WTC11 (cell line): Measurements from ENCODE around the gene ASIC3. TPM values are rescaled to one million over a fixed set of nuclear protein-coding genes. Genes with fewer than 3 reads are reported as not detected.

Experiments used
- ATAC-seq: fragments of 200-7000 bp; cut with Tn5 transposase; 2 replicates; pipeline ENCODE4 v1.10.0; 2021; ENCODE audit warnings: mild to moderate bottlenecking, moderate library complexity
- CTCF ChIA-PET: fragments of 300-600 bp; sonication (Branson Sonifier 250); formaldehyde crosslinking; loops from one replicate; lab custom pipeline; 2021; ENCODE audit warnings: antibody characterized with exemption; lab: Charles Lee
- POLR2A ChIA-PET: fragments of 350-600 bp; sonication (Branson Sonifier 250); formaldehyde crosslinking; loops from one replicate; lab custom pipeline; 2021; ENCODE audit warnings: antibody characterized with exemption; lab: Charles Lee
- DNase-seq: peaks from one replicate; pipeline ENCODE4 v3.0.0; 2021; ENCODE audit warnings: low spot score
- H3K27ac Mint-ChIP-seq: 2 replicates; pipeline ENCODE4 v1.8.0; 2021; ENCODE audit warnings: mixed read lengths
- H3K27me3 Mint-ChIP-seq: 2 replicates; pipeline ENCODE4 v1.8.0; 2021; ENCODE audit warnings: low read depth, mild to moderate bottlenecking, moderate library complexity, mixed read lengths
- H3K36me3 Mint-ChIP-seq: 2 replicates; pipeline ENCODE4 v1.8.0; 2021; ENCODE audit warnings: mixed read lengths
- H3K4me1 Mint-ChIP-seq: 2 replicates; pipeline ENCODE4 v1.8.0; 2022; ENCODE audit warnings: mixed read lengths
- H3K4me3 Mint-ChIP-seq: 2 replicates; pipeline ENCODE4 v1.8.0; 2021; ENCODE audit warnings: mild to moderate bottlenecking, moderate library complexity, mixed read lengths
- H3K9me3 Mint-ChIP-seq: 2 replicates; pipeline ENCODE4 v1.8.0; 2021; ENCODE audit warnings: mixed read lengths
- ATF1 ChIP-seq: sonication (generic); formaldehyde crosslinking; IDR thresholded peaks from 2 replicates; pipeline ENCODE4 v1.8.1; 2023; ENCODE audit warnings: mild to moderate bottlenecking, moderate library complexity, missing genetic modification reagents
- ATF6 ChIP-seq: sonication (generic); formaldehyde crosslinking; IDR thresholded peaks from 2 replicates; pipeline ENCODE4 v1.8.1; 2023; ENCODE audit warnings: mild to moderate bottlenecking, missing genetic modification reagents
- ETV6 ChIP-seq: sonication (generic); formaldehyde crosslinking; IDR thresholded peaks from 2 replicates; pipeline ENCODE4 v1.8.1; 2022; ENCODE audit warnings: mild to moderate bottlenecking, missing genetic modification reagents
- KAT7 ChIP-seq: sonication (generic); formaldehyde crosslinking; IDR thresholded peaks from 2 replicates; pipeline ENCODE4 v1.8.1; 2023; ENCODE audit warnings: missing genetic modification reagents, mild to moderate bottlenecking, borderline replicate concordance
- RORB ChIP-seq: fragments of 250-450 bp; sonication (Bioruptor Pico); IDR thresholded peaks from 2 replicates; pipeline ENCODE4 v1.9.0; 2021; ENCODE audit warnings: mild to moderate bottlenecking
- SMAD3 ChIP-seq: sonication (generic); formaldehyde crosslinking; IDR thresholded peaks from 2 replicates; pipeline ENCODE4 v1.8.0; 2022; ENCODE audit warnings: missing genetic modification reagents, mild to moderate bottlenecking, borderline replicate concordance
- SMAD4 ChIP-seq: sonication (generic); formaldehyde crosslinking; IDR thresholded peaks from 2 replicates; pipeline ENCODE4 v1.8.0; 2022; ENCODE audit warnings: mild to moderate bottlenecking, missing genetic modification reagents
- ZNF138 ChIP-seq: sonication (generic); formaldehyde crosslinking; conservative IDR thresholded peaks from 2 replicates; pipeline ENCODE4 v1.8.1; 2022; ENCODE audit warnings: mild to moderate bottlenecking, moderate library complexity, missing genetic modification reagents
- ZNF281 ChIP-seq: sonication (generic); formaldehyde crosslinking; IDR thresholded peaks from 2 replicates; pipeline ENCODE4 v1.8.0; 2023; ENCODE audit warnings: mild to moderate bottlenecking, missing genetic modification reagents
- ZNF396 ChIP-seq: fragments of 250-450 bp; sonication (Bioruptor Pico); IDR thresholded peaks from 2 replicates; pipeline ENCODE4 v1.8.0; 2021; ENCODE audit warnings: mild to moderate bottlenecking, moderate library complexity, borderline replicate concordance
- ZNF423 ChIP-seq: fragments of 250-450 bp; sonication (Bioruptor Pico); IDR thresholded peaks from 2 replicates; pipeline ENCODE4 v2.1.2; 2022; ENCODE audit warnings: mild to moderate bottlenecking, moderate library complexity
- total RNA-seq: library from RNA; stranded (reverse); gene quantifications from 3 replicates; pipeline ENCODE4 v1.2.3, GENCODE V29; 2021
- TF ChIP-seq, protein P1 (sequence below): sonication (generic); formaldehyde crosslinking; IDR thresholded peaks from 2 replicates; pipeline ENCODE4 v1.8.1; 2023; ENCODE audit warnings: mild to moderate bottlenecking, missing genetic modification reagents
- TF ChIP-seq, protein P2 (sequence below): sonication (generic); formaldehyde crosslinking; IDR thresholded peaks from 2 replicates; pipeline ENCODE4 v1.8.1; 2022; ENCODE audit warnings: missing genetic modification reagents, borderline replicate concordance
- TF ChIP-seq, protein P3 (sequence below): sonication (generic); formaldehyde crosslinking; IDR thresholded peaks from 2 replicates; pipeline ENCODE4 v1.8.0; 2022; ENCODE audit warnings: mild to moderate bottlenecking, missing genetic modification reagents

Gene ASIC3
- total RNA-seq, 1 experiment from 2014 or later: 5.5 TPM

DNA sequence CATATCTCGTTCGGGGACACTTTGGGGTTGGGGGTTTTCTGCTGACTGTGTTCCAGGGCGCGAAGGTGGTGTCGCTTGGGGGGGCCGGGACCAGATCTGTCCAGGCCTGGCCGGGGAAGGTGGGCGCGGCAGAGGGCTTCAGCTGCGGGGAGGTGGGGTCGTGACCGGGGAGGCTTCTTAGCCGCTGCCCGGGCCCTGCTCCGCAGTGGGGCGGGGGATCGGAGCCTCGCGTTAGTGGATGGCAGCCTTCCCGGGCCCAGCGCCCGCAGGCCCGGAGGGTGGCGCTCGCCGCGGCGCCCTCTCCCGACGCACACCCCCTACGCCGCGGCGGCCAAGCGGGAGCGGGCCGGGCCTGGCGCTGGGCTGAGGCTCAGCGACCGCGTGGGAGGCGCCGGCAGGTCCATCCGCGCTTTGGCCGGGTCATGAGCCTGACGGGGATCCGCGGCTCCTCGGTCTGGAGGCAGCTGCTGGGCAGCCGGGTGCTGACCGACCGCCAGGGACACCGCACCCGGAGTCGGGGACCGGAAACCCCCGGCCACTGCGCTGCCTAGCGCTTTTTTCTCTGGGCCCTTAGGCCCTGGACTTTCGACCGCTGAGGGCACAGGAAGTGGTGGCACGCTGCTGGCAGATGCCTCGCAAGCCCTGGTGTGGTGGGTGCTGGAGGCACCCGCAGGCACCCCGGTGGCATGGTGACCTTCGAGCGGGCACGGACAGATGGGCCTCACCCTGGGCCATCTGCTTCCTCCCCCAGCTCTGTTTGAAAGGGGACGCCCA lies 39.1 kb downstream of the ASIC3 start (continued):
- TF ChIP-seq, protein P1, sequence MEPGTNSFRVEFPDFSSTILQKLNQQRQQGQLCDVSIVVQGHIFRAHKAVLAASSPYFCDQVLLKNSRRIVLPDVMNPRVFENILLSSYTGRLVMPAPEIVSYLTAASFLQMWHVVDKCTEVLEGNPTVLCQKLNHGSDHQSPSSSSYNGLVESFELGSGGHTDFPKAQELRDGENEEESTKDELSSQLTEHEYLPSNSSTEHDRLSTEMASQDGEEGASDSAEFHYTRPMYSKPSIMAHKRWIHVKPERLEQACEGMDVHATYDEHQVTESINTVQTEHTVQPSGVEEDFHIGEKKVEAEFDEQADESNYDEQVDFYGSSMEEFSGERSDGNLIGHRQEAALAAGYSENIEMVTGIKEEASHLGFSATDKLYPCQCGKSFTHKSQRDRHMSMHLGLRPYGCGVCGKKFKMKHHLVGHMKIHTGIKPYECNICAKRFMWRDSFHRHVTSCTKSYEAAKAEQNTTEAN: 0 out of 2 replicates have a peak, but pooled peaks have one; percentile 18
- TF ChIP-seq SMAD3 (CRISPR knock-in tag) (no peak), ATF1 (CRISPR knock-in tag) (no peak), ZNF138 (no peak), ZNF281 (CRISPR knock-in tag) (0 out of 2 replicates have a peak, but pooled peaks have one; percentile 47), RORB (CRISPR knock-in tag) (no peak), ETV6 (CRISPR knock-in tag) (peak; percentile 12; the same call in 1 of the 2 replicates), KAT7 (CRISPR knock-in tag) (0 out of 2 replicates have a peak, but pooled peaks have one; percentile 5), SMAD4 (no peak)
- TF ChIP-seq, protein P2, sequence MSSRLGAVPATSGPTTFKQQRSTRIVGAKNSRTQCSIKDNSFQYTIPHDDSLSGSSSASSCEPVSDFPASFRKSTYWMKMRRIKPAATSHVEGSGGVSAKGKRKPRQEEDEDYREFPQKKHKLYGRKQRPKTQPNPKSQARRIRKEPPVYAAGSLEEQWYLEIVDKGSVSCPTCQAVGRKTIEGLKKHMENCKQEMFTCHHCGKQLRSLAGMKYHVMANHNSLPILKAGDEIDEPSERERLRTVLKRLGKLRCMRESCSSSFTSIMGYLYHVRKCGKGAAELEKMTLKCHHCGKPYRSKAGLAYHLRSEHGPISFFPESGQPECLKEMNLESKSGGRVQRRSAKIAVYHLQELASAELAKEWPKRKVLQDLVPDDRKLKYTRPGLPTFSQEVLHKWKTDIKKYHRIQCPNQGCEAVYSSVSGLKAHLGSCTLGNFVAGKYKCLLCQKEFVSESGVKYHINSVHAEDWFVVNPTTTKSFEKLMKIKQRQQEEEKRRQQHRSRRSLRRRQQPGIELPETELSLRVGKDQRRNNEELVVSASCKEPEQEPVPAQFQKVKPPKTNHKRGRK (CRISPR knock-in tag): no peak
- TF ChIP-seq, protein P3, sequence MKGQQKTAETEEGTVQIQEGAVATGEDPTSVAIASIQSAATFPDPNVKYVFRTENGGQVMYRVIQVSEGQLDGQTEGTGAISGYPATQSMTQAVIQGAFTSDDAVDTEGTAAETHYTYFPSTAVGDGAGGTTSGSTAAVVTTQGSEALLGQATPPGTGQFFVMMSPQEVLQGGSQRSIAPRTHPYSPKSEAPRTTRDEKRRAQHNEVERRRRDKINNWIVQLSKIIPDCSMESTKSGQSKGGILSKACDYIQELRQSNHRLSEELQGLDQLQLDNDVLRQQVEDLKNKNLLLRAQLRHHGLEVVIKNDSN (CRISPR knock-in tag): 0 out of 2 replicates have a peak, but pooled peaks have one; percentile 14

GRCh38 chr7:151088019-151088855 lies 39.9 kb downstream of the ASIC3 start:
- ATAC-seq (no peak), DNase-seq (no peak)

More at GRCh38 chr7:151088019-151088855, 39.9 kb downstream of the ASIC3 start:
- CTCF ChIA-PET: interaction anchor here (1.0 to 10.4 kb wide), 9 partner anchors 10 to 158 kb away, joined by 3 to 118 read pairs (median 5); partner anchors contain the start of gene GBX1
- Mint-ChIP-seq H3K36me3 (peaks cover 7% of the 10 kb centered on the region), H3K4me1 (peaks cover 46% of the 10 kb centered on the region), H3K4me3 (peak overlapping the region; percentile 67), H3K27ac (no peak overlapping the region), H3K27me3 (peaks cover 18% of the 10 kb centered on the region), H3K9me3 (no peaks in the 10 kb centered on the region)
- TF ChIP-seq ZNF423 (CRISPR knock-in tag) (no peak), ZNF396 (CRISPR knock-in tag) (no peak), ATF6 (CRISPR knock-in tag) (no peak)
- TF ChIP-seq, protein P3 (CRISPR knock-in tag): 0 out of 2 replicates have a peak, but pooled peaks have one; percentile 2
- POLR2A ChIA-PET: interaction anchor here (1.1 to 2.0 kb wide), 3 partner anchors 21 to 37 kb away, joined by 3 to 9 read pairs (median 5); no protein-coding TSS in a partner anchor
